HG03439 (cell line): ENCODE measurements around the gene SPRY2.
"Not testable (repeated sequence)": the region's sequence is repeated elsewhere in the genome, so short reads cannot be mapped to it uniquely, and the experiment has no call there.

ENCODE experiments used
- ATAC-seq: cut with Tn5 transposase; IDR thresholded peaks from one replicate; pipeline ENCODE4 v1.9.1; 2021; ENCODE audit warnings: mild to moderate bottlenecking, moderate library complexity; ENCODE audit not compliant: unreplicated experiment

The SPRY2 gene

DNA sequence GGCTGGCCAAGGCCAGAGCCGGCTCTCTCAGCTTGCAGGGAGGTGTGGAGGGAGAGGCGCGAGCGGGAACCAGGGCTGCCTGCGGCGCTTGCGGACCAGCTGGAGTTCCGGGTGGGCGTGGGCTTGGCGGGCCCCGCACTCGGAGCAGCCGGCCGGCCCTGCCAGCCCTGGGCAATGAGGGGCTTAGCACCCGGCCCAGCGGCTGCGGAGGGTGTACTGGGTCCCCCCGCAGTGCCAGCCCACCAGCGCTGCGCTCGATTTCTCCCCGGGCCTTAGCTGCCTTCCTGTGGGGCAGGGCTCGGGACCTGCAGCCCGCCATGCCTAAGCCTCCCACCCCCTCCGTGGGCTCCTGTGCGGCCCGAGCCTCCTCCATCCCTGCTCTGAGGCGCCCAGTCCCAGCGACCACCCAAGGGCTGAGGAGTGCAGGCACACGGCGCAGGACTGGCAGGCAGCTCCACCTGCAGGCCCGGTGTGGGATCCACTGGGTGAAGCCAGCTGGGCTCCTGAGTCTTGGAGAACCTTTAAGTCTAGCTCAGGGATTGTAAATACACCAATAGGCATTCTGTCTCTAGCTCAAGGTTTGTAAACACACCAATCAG, 14.7 kb upstream of the SPRY2 start:
- not testable (repeated sequence) for ATAC-seq

DNA sequence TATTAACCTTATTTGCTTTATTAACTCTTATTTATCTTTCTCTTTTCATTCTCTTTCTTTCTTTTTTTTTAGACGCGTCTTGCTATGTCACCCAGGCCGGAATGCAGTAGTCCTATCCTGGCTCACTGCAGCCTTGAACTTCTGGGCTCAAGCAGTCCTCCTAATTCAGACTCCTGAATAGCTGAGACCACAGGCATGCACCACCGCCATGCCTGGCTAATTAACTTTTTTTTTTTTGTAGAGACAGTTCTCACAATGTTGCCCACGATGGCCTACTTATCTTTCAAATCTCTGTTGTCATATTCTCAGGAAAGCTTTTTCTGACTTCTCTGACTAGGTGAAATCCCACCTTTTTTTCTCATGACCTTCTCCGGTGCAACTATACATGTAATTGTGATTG, 7.8 kb upstream of the SPRY2 start:
- ATAC-seq, result no peak

- no peak for ATAC-seq
Measured at GRCh38 chr13:80348314-80348713, 7.4 kb upstream of the SPRY2 start.

DNA sequence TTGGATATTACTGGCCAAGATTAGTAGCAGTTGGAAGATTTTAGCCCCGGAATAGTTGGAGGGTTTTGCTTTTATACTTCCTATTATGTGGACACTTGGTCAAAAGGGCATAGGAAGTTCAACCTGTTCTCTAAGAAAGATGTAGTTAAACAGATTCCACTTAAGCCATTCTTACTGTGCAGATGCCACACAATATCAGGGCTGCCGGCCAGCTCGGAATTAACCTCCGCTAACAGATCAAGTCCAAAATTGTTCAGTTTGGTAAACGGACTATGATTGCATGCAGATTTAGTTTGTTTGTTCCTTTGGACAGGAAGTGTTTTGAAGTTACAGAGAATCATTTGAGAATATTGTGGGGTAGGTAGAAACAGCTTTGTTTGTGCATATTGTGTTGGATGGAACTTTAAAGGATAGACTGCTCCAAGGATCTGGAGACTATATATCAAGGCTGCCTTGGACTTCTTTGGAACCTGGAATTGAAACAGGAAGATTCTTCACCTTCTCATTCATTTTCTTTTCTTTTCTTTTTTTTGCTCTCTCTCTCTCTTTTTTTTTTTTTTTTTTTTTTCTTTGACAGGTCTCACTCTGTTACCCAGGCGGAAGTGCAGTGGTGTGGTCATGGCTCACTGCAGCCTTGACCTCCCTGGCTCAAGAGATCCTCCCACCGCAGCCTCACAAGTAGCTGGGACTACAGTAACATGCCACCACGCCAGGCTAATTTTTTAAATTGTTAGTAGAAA, 5.0 kb upstream of the SPRY2 start:
- no peak for ATAC-seq

DNA sequence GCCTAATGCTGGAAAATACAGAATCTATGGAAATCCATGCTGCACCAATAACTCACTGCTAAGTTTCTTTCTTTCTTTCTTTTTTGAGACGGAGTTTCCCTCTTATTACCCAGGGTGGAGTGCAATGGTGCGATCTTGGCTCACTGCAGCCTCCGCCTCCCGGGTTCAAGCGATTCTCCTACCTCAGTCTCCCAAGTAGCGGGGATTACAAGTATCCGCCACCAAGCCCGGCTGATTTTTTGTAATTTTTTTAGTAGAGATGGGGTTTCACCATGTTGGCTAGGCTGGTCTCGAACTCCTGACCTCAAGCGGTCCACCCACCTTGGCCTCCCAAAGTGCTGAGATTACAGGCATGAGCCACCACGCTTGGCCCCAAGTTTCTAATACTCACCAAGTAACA, 3.1 kb upstream of the SPRY2 start:
- ATAC-seq, result not testable (repeated sequence)

- ATAC-seq, result peak; percentile 68
Measured at GRCh38 chr13:80342471-80343371, 1.8 kb upstream of the SPRY2 start.

- no peak for ATAC-seq
Measured at GRCh38 chr13:80341756-80342370, 937 bp upstream of the SPRY2 start.

- ATAC-seq, result peak; percentile 23
Measured at GRCh38 chr13:80340651-80341100, 250 bp downstream of the SPRY2 start.

DNA sequence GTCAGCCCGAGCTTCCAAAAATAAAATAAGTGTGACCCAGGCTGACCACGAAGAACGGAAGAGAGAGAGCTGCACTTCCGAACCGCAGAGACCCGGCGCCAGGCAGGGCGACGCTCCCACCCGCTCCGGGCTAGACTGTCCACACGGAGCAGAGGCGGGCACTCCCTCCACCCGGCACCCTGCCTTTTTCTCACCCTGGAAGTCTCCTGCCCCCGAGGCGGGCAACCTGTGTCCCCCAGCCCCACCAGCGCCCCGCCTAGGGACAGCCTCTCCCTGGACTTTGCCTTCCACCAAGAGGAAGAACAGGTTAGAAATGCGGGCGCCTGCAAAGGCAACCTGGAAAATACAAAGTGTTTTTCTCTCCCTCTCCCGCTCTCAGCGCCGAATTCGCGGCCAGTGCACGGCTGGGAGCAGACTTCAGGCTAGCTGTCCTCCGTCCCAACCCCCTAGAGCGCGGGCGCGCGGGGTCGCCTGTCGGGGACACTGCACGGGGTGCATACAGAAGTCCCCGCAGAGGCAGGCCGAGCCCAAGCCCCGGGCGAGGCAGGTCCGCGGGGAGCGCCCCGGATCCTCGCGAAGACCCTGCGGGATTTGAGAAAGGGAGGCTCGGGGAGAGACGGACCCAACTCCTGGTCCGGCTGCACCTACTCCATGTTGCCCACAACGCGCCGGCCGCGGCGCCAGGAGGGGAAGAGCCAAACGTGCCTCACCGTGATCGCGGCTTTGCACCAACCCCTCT, 845 bp downstream of the SPRY2 start:
- no peak for ATAC-seq

- ATAC-seq, result no peak
Measured at GRCh38 chr13:80339563-80339911, 1.4 kb downstream of the SPRY2 start.

GRCh38 chr13:80338781-80339562, 2.0 kb downstream of the SPRY2 start:
- no peak for ATAC-seq

DNA sequence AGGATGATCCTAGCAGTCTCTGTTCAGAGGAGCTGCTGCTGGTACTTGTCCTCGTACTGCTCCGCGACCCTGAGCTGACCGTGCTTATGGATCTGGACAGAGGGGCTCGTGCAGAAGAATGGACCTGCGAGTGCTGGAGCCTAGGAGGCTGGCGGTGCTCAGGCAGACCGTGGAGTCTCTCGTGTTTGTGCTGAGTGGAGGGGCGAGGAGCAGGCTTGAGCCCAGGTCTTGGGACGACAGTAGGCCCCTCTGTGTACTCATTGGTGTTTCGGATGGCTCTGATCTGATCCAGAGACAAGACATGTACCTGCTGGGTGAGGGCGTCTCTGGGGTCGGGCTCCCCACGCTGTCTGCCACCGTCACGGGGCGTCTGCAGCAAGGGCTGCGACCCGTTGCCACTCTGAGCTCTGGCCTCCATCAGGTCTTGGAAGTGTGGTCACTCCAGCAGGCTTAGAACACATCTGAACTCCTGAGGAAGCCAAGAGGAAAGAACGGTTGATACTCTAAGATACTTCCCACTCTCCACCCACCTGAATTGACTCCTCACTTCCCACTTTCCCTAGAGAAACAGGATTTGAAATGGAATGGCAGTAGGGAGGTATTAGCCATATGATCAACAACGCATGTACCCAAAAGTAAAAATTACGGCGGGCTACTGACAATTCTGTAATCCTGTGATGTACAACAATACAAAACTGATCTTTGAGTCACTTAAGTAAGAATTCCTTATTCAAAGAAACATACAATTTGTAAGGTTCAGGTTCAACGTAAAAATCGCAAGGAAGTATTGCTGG, 3.4 kb downstream of the SPRY2 start:
- no peak for ATAC-seq

DNA sequence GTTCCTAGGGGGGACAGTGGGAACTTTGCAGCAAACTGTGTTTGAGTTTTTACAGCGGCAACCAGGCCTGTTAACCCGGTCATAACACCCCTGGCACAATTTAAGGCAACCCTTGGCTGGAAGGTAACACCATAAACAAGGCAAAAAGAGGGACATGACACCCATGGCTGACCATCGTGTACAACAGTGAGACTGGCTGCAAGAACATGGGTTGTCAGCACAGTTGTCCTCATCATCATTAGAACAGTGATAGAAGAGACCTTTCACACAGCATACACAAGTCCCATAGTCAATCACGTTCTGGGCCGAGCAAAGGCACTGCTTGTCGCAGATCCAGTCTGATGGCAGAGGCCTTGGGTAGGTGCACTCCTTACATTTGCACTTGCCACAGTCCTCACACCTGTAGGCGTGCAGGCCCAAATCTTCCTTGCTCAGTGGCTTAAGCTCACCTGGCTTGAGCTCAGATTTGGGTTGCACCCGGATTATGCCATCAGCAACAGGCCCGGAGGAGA, 4.1 kb downstream of the SPRY2 start:
- no peak for ATAC-seq

DNA sequence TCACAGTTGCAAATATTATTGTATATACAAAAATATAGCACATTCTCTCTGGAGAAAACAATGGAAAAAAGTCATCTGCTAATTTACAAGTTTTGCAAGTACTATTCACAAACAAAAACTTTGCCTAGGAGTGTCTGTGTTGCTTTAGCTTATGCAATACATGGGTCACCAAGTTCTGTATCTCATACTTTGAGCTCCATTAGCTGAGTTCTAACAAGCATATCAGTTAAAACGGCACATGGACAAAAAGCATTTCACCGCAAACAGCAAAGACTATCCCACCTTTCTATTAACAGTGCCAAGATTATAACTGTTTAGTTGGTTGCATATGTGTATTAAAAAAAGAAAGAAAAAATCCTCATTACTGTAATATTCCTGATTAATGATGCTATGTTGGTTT, 4.6 kb downstream of the SPRY2 start:
- ATAC-seq, result no peak

GRCh38 chr13:80334597-80335260, 6.2 kb downstream of the SPRY2 start:
- no peak for ATAC-seq

DNA sequence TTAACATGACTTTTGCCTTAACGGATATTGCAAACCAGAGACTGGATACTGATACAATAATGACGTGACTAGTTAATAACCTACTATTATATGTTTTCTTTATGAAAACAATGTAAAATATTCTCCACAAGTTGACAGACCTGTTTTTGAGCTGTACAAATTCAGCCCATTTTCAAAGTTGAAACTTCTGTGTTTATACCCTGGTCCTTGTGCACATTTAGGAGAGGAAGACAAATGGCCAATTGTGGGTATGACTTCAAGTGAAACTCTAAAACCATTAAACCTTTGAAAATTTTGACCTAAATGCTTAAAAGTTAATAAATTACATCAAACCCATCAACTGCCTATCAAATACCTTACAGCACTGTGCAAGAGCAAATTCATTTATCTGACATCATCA, 8.9 kb downstream of the SPRY2 start:
- ATAC-seq, result no peak

GRCh38 chr13:80329250-80329649, 11.7 kb downstream of the SPRY2 start:
- ATAC-seq, result no peak

- ATAC-seq, result no peak
Measured at GRCh38 chr13:80319004-80319403, 21.9 kb downstream of the SPRY2 start.
